Measurements from ENCODE around the gene CCL26. TPM values are rescaled to one million over a fixed set of nuclear protein-coding genes. Genes with fewer than 3 reads are reported as not detected.

Gene CCL26
- total RNA-seq (not detected), polyA plus RNA-seq (not detected)

- ChIA-PET CTCF (no interaction called here), POLR2A (no interaction called here)
- Mint-ChIP-seq H3K4me3 (no peak within 1 kb of the TSS), H3K27me3 (peaks cover 0 to 4% of the 10 kb centered on the region in 2 donors), H3K27ac (no peak within 1 kb of the TSS), H3K9me3 (peaks cover 0 to 5% (median 2%) of the 10 kb centered on the region in 5 donors), H3K36me3 (no peaks in the 10 kb centered on the region), H3K4me1 (peaks cover 11 to 20% (median 18%) of the 10 kb centered on the region in 3 donors)
- H3K27ac ChIP-seq (ENCODE audit: low read depth, low read length), result no peak within 1 kb of the TSS
- no peak for DNase-seq
- no peaks in the 10 kb centered on the region for H3K36me3 ChIP-seq (ENCODE audit: insufficient read depth, low read length)
- H3K27me3 ChIP-seq (ENCODE audit: insufficient read depth, low read length, poor library complexity, severe bottlenecking), result no peaks in the 10 kb centered on the region
- H3K4me3 ChIP-seq (ENCODE audit: low read length), result no peak within 1 kb of the TSS
- H3K4me1 ChIP-seq (ENCODE audit: insufficient read depth, low read length), result peaks cover 12% of the 10 kb centered on the region
- no peaks in the 10 kb centered on the region for H3K9me3 ChIP-seq (ENCODE audit: low read length)
Observed at GRCh38 chr7:75772081-75773077, at the start of gene CCL26. Gene CCL26 (minus strand): TSS chr7:75772211. CDS start chr7:75772176, 35 bp downstream.

- H3K4me1 Mint-ChIP-seq, result no peaks in the 10 kb centered on the region
- CTCF ChIA-PET, result no interaction called here
- no peak overlapping the region for H3K4me3 Mint-ChIP-seq
Observed at GRCh38 chr7:75820688-75821087, 48.7 kb upstream of the CCL26 start.

GRCh38 chr7:75819711-75820110 is 47.7 kb upstream of the CCL26 start:
- H3K9me3 ChIP-seq (ENCODE audit: low read length), result no peaks in the 10 kb centered on the region
- peak overlapping the region in 1 of 8 donors; percentile 17 for H3K27ac Mint-ChIP-seq
- no peaks in the 10 kb centered on the region for H3K36me3 Mint-ChIP-seq
- no peaks in the 10 kb centered on the region for H3K4me1 Mint-ChIP-seq
- ChIA-PET CTCF (no interaction called here), POLR2A (interaction anchor here (0.6 kb wide), 1 partner anchor 470 kb away, joined by 3 read pairs; no protein-coding TSS in a partner anchor)
- H3K27me3 Mint-ChIP-seq, result peaks cover 0 to 8% of the 10 kb centered on the region in 2 donors
- no peak for DNase-seq
- H3K4me1 ChIP-seq (ENCODE audit: insufficient read depth, low read length), result no peaks in the 10 kb centered on the region
- no peak overlapping the region for H3K27ac ChIP-seq (ENCODE audit: low read depth, low read length)
- no peak overlapping the region for H3K4me3 ChIP-seq (ENCODE audit: low read length)
- no peak overlapping the region for H3K4me3 Mint-ChIP-seq
- H3K36me3 ChIP-seq (ENCODE audit: insufficient read depth, low read length), result no peaks in the 10 kb centered on the region
- H3K9me3 Mint-ChIP-seq, result no peaks in the 10 kb centered on the region
- H3K27me3 ChIP-seq (ENCODE audit: insufficient read depth, low read length, poor library complexity, severe bottlenecking), result peaks cover 2% of the 10 kb centered on the region

More at GRCh38 chr7:75820688-75821087, 48.7 kb upstream of the CCL26 start:
- Histone ChIP-seq H3K36me3 (ENCODE audit: insufficient read depth, low read length) (no peaks in the 10 kb centered on the region), H3K9me3 (ENCODE audit: low read length) (no peaks in the 10 kb centered on the region), H3K27me3 (ENCODE audit: insufficient read depth, low read length, poor library complexity, severe bottlenecking) (peaks cover 2% of the 10 kb centered on the region), H3K4me3 (ENCODE audit: low read length) (no peak overlapping the region), H3K4me1 (ENCODE audit: insufficient read depth, low read length) (no peaks in the 10 kb centered on the region), H3K27ac (ENCODE audit: low read depth, low read length) (no peak overlapping the region)
- peaks cover 0 to 8% of the 10 kb centered on the region in 2 donors for H3K27me3 Mint-ChIP-seq
- no peaks in the 10 kb centered on the region for H3K9me3 Mint-ChIP-seq
- no peak overlapping the region for H3K27ac Mint-ChIP-seq
- POLR2A ChIA-PET, result no interaction called here
- no peaks in the 10 kb centered on the region for H3K36me3 Mint-ChIP-seq
- no peak for DNase-seq

GRCh38 chr7:75818472-75818871 is 46.5 kb upstream of the CCL26 start:
- Histone ChIP-seq H3K36me3 (ENCODE audit: insufficient read depth, low read length) (no peaks in the 10 kb centered on the region), H3K9me3 (ENCODE audit: low read length) (no peaks in the 10 kb centered on the region), H3K4me1 (ENCODE audit: insufficient read depth, low read length) (no peaks in the 10 kb centered on the region), H3K27ac (ENCODE audit: low read depth, low read length) (no peak overlapping the region), H3K4me3 (ENCODE audit: low read length) (no peak overlapping the region), H3K27me3 (ENCODE audit: insufficient read depth, low read length, poor library complexity, severe bottlenecking) (peaks cover 2% of the 10 kb centered on the region)
- Mint-ChIP-seq H3K27ac (no peak overlapping the region), H3K36me3 (no peaks in the 10 kb centered on the region), H3K9me3 (no peaks in the 10 kb centered on the region), H3K4me1 (no peaks in the 10 kb centered on the region), H3K27me3 (peaks cover 0 to 18% of the 10 kb centered on the region in 2 donors), H3K4me3 (no peak overlapping the region)
- no peak for DNase-seq
- ChIA-PET CTCF (no interaction called here), POLR2A (no interaction called here)

- Histone ChIP-seq H3K27ac (ENCODE audit: low read depth, low read length) (no peak overlapping the region), H3K36me3 (ENCODE audit: insufficient read depth, low read length) (no peaks in the 10 kb centered on the region), H3K4me3 (ENCODE audit: low read length) (no peak overlapping the region), H3K9me3 (ENCODE audit: low read length) (no peaks in the 10 kb centered on the region), H3K27me3 (ENCODE audit: insufficient read depth, low read length, poor library complexity, severe bottlenecking) (peaks cover 2% of the 10 kb centered on the region), H3K4me1 (ENCODE audit: insufficient read depth, low read length) (no peaks in the 10 kb centered on the region)
- POLR2A ChIA-PET, result no interaction called here
- Mint-ChIP-seq H3K27me3 (peaks cover 6 to 18% of the 10 kb centered on the region in 2 donors), H3K27ac (peak overlapping the region in 1 of 8 donors; percentile 82), H3K4me3 (no peak overlapping the region), H3K4me1 (no peaks in the 10 kb centered on the region), H3K36me3 (no peaks in the 10 kb centered on the region), H3K9me3 (no peaks in the 10 kb centered on the region)
- CTCF ChIA-PET, result no interaction called here
- no peak for DNase-seq
Observed at GRCh38 chr7:75817116-75817515, 45.1 kb upstream of the CCL26 start.

GRCh38 chr7:75815418-75816064 is 43.5 kb upstream of the CCL26 start:
- CTCF ChIA-PET, result no interaction called here

GRCh38 chr7:75814407-75814947 is 42.5 kb upstream of the CCL26 start:
- no peak overlapping the region for H3K4me3 Mint-ChIP-seq
- no peaks in the 10 kb centered on the region for H3K36me3 Mint-ChIP-seq
- Histone ChIP-seq H3K4me3 (ENCODE audit: low read length) (no peak overlapping the region), H3K36me3 (ENCODE audit: insufficient read depth, low read length) (no peaks in the 10 kb centered on the region), H3K27me3 (ENCODE audit: insufficient read depth, low read length, poor library complexity, severe bottlenecking) (peaks cover 2% of the 10 kb centered on the region), H3K4me1 (ENCODE audit: insufficient read depth, low read length) (no peaks in the 10 kb centered on the region), H3K9me3 (ENCODE audit: low read length) (no peaks in the 10 kb centered on the region), H3K27ac (ENCODE audit: low read depth, low read length) (no peak overlapping the region)
- peaks cover 11 to 13% of the 10 kb centered on the region in 2 donors for H3K27me3 Mint-ChIP-seq
- CTCF ChIA-PET, result no interaction called here
- H3K27ac Mint-ChIP-seq, result no peak overlapping the region
- DNase-seq, result no peak
- H3K9me3 Mint-ChIP-seq, result no peaks in the 10 kb centered on the region
- no peaks in the 10 kb centered on the region for H3K4me1 Mint-ChIP-seq
- POLR2A ChIA-PET, result no interaction called here

More at GRCh38 chr7:75815418-75816064, 43.5 kb upstream of the CCL26 start:
- Mint-ChIP-seq H3K36me3 (no peaks in the 10 kb centered on the region), H3K4me3 (no peak overlapping the region), H3K9me3 (no peaks in the 10 kb centered on the region), H3K27me3 (peaks cover 11 to 13% of the 10 kb centered on the region in 2 donors), H3K27ac (no peak overlapping the region), H3K4me1 (no peaks in the 10 kb centered on the region)
- POLR2A ChIA-PET, result no interaction called here
- H3K27ac ChIP-seq (ENCODE audit: low read depth, low read length), result no peak overlapping the region
- H3K4me1 ChIP-seq (ENCODE audit: insufficient read depth, low read length), result no peaks in the 10 kb centered on the region
- H3K4me3 ChIP-seq (ENCODE audit: low read length), result no peak overlapping the region
- no peak for DNase-seq
- no peaks in the 10 kb centered on the region for H3K36me3 ChIP-seq (ENCODE audit: insufficient read depth, low read length)
- H3K27me3 ChIP-seq (ENCODE audit: insufficient read depth, low read length, poor library complexity, severe bottlenecking), result peaks cover 2% of the 10 kb centered on the region
- no peaks in the 10 kb centered on the region for H3K9me3 ChIP-seq (ENCODE audit: low read length)

- CTCF ChIA-PET, result no interaction called here
- no peaks in the 10 kb centered on the region for H3K9me3 Mint-ChIP-seq
- H3K4me3 Mint-ChIP-seq, result no peak within 1 kb of the TSS
Observed at GRCh38 chr7:75813781-75814236, 41.8 kb upstream of the CCL26 start, which contains the start of gene CCL24. Gene CCL24 (minus strand): TSS chr7:75813806. CDS start chr7:75813715, 91 bp downstream.

More at GRCh38 chr7:75813781-75814236, 41.8 kb upstream of the CCL26 start, which contains the start of gene CCL24:
- no peak for DNase-seq
- Mint-ChIP-seq H3K27ac (no peak within 1 kb of the TSS), H3K36me3 (no peaks in the 10 kb centered on the region), H3K27me3 (peaks cover 11 to 13% of the 10 kb centered on the region in 2 donors), H3K4me1 (no peaks in the 10 kb centered on the region)
- H3K36me3 ChIP-seq (ENCODE audit: insufficient read depth, low read length), result no peaks in the 10 kb centered on the region
- peaks cover 2% of the 10 kb centered on the region for H3K27me3 ChIP-seq (ENCODE audit: insufficient read depth, low read length, poor library complexity, severe bottlenecking)
- H3K4me3 ChIP-seq (ENCODE audit: low read length), result no peak within 1 kb of the TSS
- no peak within 1 kb of the TSS for H3K27ac ChIP-seq (ENCODE audit: low read depth, low read length)
- POLR2A ChIA-PET, result no interaction called here
- H3K9me3 ChIP-seq (ENCODE audit: low read length), result no peaks in the 10 kb centered on the region
- no peaks in the 10 kb centered on the region for H3K4me1 ChIP-seq (ENCODE audit: insufficient read depth, low read length)
